WTC11 (cell line): ENCODE results near the gene WDR82.

ENCODE experiments used
- AFF4 ChIP-seq: sonication (generic); formaldehyde crosslinking; IDR thresholded peaks from 2 replicates; pipeline ENCODE4 v1.8.1; 2023; ENCODE audit warnings: mild to moderate bottlenecking, missing genetic modification reagents, borderline replicate concordance
- ATF3 ChIP-seq: sonication (generic); formaldehyde crosslinking; conservative IDR thresholded peaks from 2 replicates; pipeline ENCODE4 v1.8.1; 2022; ENCODE audit warnings: mild to moderate bottlenecking, missing genetic modification reagents
- CREB1 ChIP-seq: sonication (generic); formaldehyde crosslinking; IDR thresholded peaks from 2 replicates; pipeline ENCODE4 v1.8.0; 2023; ENCODE audit warnings: mild to moderate bottlenecking, missing genetic modification reagents
- CTCF ChIP-seq: fragments of 200-600 bp; IDR thresholded peaks from 2 replicates; pipeline ENCODE4 v1.8.0; 2022; ENCODE audit warnings: antibody characterized with exemption
- JUN ChIP-seq: sonication (generic); formaldehyde crosslinking; IDR thresholded peaks from 2 replicates; pipeline ENCODE4 v1.8.0; 2023; ENCODE audit warnings: mild to moderate bottlenecking, missing genetic modification reagents
- ZBTB21 ChIP-seq: sonication (generic); formaldehyde crosslinking; IDR thresholded peaks from 2 replicates; pipeline ENCODE4 v1.8.1; 2023; ENCODE audit warnings: mild to moderate bottlenecking, missing genetic modification reagents, borderline replicate concordance
- ZBTB43 ChIP-seq: sonication (generic); formaldehyde crosslinking; IDR thresholded peaks from 2 replicates; pipeline ENCODE4 v1.8.1; 2023; ENCODE audit warnings: mild to moderate bottlenecking, missing genetic modification reagents
- ZNF396 ChIP-seq: fragments of 250-450 bp; sonication (Bioruptor Pico); IDR thresholded peaks from 2 replicates; pipeline ENCODE4 v1.8.0; 2021; ENCODE audit warnings: mild to moderate bottlenecking, moderate library complexity, borderline replicate concordance
- ZNF671 ChIP-seq: fragments of 250-450 bp; sonication (Bioruptor Pico); IDR thresholded peaks from 2 replicates; pipeline ENCODE4 v1.8.0; 2021; ENCODE audit warnings: mild to moderate bottlenecking

- TF ChIP-seq CTCF (no peak), CREB1 (no peak), ATF3 (CRISPR knock-in tag) (no peak), ZNF671 (CRISPR knock-in tag) (no peak), ZNF396 (CRISPR knock-in tag) (no peak), JUN (CRISPR knock-in tag) (no peak), ZBTB21 (no peak), ZBTB43 (no peak), AFF4 (CRISPR knock-in tag) (no peak)
Observed at GRCh38 chr3:52236424-52236886, 42.0 kb downstream of the WDR82 start.
